Activated CD4-positive, CD25-positive, alpha-beta regulatory T cell treated with anti-CD3 and anti-CD28 coated beads, Interleukin-2, amount 50 U/mL, for 72 hours (primary cell): Measurements from ENCODE around the gene KCNQ1OT1.

Experiments used
- DNase-seq: peaks from one replicate; pipeline ENCODE4 v3.0.0; 2021

KCNQ1OT1 gene

DNA sequence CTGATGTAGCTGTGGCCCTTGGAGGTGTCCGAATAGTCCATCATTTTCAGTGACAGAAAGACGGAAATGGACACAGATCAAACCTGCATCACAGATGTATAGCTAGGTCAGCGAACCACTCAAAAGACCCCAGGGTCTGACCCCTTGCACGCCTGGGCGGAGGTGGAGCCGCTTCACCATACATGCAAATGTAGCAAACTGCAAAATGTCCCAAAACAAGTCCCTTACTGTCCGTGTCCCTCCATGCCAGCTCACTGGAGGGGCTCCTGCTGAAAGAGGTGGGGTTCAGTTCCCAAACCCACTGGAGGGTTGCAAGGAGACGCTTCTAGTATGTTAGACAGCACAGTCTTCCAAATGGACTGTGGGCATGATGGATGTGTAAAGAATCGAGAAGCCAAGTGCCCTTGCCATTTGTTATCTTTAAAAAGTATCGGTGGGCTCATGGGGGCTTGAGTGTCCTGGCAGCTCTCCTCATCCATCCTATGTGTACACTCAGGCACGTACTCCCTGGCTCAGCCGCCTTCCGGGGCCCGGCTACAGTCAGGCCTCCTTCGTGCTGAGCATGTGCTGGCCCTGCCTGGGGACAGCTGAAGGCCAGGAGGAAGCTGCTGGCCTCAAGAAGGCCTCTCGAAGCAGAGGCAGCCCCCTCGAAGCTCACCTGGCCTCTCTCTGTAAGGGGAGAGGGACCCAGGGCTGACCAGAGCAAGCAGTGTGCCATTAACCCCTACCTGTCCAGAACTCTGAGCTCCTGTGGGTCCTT is 20.2 kb upstream of the KCNQ1OT1 start:
- no peak for DNase-seq

DNA sequence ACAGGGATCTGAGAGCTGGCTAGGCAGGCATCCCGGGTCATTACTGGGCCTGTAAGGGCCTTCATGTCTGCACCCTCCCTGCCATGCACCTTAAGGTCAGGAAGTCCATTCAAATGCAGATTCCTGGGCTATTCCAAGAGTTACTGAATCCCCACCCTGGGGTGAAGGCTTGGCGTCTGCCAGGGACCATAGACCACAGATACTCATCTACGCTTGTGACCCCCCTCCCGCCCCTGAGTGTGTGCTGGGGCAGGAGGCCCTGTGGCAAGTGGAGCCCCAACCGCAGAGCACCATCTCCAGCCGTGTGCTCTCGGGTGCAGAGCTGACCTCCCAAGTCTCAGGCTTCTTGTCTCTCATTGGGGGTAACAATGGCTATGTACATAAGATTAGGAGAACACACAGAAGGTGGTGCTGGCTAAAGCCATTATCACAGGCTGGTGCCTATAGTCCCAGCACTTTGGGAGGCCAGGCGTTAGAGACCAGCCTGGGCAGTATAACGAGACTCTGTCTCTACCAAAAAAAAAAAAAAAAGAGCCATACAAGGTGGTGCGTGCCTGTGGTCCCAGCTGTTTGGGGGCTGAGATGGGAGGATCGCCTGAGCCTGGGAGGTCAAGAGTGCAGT is 19.1 kb upstream of the KCNQ1OT1 start:
- no peak for DNase-seq

DNA sequence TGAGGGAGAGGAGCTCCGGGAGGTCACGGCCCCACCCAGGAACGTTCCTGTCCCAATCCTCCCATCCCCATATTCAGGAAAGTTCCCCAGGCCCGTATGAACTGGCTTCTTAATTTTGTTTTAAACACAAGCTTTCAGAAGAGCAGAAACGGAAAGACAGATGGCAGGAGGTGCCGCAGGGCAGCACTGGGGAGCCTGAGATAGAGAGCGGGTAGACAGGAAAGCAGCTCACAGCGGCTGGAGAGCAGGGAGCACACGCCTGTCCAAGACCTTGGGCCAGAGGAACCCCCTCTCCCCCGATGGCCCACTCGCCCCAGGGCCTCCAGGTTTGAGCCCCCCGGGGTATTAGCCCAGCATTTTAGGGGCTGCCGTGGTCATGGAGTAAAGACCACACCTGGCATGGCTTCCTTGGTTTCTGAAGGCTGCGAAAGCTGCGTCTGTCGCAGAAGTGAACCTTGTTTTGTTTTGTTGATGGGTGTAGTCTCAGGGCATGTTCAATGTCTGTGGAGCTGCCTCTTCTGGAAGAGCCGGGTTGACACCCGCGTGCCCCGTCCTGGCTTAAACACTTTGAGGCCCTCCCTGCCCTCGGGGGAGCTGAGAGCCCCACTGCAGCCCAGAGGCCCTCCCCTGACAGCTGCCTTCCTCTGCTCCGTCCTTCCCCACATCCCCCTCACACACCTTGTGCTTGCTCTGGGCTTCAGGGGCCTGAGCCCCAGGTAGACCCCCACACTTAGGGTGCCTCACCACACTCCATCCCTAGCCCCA is 17.9 kb upstream of the KCNQ1OT1 start:
- DNase-seq, result no peak

DNA sequence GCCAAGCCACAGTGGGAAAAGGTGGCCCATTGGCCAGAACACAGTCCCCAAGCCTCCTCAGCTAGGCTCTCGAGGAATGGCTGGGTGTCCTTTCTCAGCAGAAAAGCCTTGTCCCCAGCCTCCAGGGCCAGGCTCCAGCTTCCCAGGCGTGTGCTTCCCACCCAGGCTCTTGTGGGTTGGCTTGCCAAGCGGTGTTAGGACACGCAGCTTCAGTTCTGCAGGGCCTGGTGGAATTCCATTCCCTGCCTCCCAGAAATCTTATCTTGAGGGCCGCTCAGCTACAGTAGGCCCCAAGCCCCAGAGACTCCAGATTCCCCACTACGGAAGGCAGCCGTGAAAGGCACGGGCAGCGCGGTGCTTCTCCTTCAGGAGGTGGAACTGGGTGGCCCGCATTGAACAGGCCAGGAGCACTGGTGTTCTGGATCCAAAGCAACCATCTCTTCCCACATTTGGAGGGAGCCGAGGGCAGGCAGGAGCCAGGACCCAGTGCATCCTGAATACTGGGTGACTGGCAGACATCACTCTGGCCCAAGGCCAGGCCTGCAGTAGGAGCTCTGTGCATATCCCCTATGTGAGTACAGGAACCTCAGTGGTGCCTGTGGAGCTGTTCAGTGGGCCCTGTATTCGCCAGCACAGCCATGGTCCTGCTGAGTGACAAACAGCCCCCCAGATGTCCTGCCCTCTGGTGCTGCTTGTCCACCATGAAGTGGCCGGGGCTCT is 16.7 kb upstream of the KCNQ1OT1 start:
- DNase-seq, result no peak

DNA sequence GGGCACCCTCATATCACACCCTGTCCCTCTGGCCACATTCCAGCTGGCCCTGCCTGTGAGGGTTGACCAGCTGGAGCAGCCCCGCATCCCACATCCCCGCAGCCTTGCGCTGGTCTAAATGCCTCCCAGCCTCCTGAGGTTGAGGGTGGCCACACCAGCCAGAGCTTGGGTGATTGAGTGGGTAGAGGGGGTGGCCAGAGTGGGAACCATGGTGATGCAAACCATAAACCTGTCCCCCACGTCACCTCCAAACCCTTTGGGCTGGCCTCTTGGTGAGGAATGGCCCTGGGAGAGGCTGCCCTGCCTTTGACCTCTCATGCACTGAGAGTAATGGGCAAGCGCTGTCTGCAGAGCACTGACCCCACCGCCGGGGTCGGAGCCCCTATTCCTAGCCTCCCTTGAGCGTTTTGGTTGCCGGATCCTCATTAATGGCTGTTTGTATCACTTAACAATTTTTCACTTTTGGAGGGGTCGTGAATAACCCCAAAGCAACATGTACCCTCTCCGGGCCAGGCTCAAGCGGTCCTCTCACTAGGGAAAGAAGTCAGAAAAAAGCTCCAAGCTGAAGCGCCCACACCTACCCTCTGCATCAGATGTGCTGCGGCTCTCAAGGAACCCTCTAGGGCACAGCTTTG is 16.0 kb upstream of the KCNQ1OT1 start:
- no peak for DNase-seq

DNA sequence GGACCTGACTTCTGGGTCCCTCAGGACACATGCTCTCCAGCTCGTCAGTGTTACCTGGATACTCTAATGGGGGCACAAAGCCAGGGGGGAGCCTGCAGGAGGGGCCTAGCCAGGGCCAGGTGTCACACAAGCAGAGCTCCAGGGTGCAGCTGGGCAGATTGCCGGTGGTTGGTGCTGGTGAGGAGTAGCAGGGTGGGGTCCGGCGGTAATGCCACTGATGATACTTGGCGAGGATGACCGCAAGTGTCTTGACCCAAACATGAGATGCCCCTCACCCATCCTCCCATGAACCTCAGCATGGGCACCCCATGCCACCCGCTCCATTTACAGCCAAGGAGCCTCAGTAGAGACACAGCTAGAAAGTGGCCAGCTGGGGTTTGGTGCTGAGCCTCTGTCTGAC is 15.1 kb upstream of the KCNQ1OT1 start:
- no peak for DNase-seq

DNA sequence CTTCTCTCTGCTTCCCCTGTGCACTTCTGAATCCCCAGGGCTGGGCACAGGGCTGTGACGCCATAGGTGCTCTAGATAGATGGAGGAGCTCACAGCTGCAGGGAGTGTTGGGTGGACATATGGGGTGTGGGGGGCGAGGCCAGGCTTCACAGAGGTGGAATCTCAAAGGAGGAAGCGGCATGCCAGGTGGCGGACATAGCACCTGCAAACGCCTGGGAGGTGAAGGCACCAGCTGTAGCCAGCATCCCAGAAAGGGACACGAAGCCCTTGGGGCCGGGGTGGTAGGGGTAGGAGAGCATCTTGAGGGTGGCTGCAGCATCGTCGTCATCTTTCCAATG is 14.6 kb upstream of the KCNQ1OT1 start:
- no peak for DNase-seq

DNA sequence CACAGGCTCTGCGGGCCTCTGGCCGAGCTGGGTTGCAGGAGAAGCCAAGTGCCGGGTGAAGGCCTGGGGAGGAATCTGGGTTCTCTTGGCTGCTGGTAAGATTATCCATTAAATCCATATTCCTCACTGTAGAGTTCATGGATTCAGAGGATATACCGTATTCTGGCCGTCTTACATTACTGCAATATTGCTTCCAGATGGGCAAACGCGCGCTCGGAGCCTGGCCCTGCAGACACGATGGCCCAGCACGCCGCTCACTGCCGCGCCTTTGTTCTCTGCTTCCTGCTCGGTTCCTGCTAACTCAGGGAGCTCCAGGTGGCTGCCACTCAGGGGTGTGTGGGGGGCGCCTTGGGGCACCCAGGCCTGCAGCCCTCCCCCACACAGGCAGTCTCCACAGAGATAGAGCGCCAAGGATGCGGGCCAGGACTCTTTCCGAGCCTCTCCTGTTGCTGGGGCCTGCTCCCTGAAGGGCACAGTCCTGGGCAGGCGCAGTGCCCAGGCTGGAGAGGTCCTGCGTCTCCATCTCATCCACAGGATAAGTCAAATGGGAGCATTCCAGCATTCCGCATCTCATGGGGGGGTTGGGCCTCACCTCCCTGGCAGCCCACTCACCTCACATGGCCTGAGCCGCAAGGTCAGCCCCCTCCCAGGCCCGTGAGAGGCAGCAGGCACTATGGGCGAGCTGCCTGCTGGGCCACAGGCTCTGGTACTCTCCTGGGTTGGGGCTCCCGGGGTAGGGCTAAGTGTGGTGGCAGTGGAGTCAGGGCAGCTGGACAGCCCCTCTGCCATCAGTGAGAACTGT is 14.1 kb upstream of the KCNQ1OT1 start:
- no peak for DNase-seq

DNA sequence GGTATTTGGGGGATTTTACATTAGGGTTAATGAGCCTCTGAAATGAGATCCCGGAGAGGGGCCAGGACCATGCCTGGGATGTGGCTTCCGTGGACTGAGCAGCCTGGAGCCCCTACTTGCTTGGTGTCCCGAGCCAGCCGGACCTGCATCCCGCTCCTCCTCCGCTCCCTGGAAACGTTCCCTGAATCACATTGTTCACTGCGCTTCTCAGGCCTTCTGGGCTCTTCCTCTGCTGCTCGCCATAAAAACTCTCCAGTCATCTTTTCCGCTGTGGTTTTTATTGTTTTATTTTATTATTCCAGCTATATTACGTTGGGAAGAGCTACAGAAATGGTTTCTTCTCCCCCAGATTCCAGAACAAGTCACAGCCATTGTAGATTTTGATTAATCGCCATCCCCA is 13.3 kb upstream of the KCNQ1OT1 start:
- no peak for DNase-seq

DNA sequence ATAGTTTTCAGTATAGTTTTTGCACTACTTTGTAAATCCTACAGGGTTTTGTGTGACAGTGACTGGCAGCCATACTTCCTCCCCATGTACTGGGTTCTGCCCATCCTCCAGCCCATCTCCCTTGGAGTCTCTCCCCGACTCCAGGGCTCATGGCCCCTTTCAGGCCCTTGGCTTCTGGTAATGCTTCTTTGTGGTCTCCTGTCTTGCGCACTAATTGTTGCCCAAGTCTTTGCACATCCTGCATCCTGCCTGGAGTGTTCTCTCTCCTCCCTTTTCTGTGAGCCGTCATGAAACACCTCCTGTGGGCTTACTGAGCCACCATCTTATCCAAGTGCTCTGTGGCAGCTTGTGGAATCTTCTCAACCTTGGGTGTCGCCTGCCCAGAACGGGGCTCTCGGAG is 11.4 kb upstream of the KCNQ1OT1 start:
- no peak for DNase-seq

DNA sequence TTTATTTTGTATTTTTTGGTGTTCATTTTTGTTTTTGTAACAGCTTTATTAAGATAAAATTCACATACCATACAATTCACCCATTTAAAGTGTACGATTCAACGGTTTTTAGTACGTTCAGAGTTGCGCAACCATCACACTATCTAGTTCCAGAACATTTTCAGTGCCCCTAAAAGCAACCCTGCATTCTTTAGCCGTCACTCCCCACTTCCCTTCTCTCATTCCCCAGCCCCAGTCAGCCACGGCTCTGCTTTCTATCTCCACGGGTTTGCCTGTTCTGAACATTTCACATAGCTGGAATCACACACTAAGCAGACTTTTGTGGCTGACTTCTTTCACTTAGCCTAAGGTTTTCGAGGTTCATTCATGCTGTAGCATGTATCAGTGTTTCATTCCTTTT is 9.6 kb upstream of the KCNQ1OT1 start:
- DNase-seq, result no peak

DNA sequence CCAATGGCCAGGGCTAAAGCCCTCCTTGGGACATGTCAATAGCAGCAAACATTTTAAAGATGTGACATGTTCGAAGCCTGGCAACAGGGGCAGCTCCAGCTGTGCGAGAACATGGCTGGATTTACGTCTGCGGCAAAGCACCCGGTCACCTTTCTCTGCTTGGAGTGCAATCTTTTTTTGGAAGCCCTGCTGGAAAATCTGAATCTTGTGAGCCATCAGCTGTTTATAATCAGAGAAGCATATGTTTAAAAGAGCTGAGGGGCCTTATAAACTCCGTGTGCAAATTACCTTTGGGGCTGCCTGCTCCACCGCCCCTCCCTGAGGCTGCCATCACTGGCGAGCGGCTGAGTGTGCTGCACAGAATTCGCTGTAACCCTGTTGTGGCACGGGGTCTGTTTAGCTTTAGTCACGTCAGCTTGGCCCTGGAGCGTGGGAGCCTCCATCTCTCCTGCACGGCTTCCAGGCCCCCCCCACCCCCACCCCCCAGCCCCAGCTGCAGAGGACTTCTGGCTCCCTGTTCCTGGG is 9.0 kb upstream of the KCNQ1OT1 start:
- no peak for DNase-seq

DNA sequence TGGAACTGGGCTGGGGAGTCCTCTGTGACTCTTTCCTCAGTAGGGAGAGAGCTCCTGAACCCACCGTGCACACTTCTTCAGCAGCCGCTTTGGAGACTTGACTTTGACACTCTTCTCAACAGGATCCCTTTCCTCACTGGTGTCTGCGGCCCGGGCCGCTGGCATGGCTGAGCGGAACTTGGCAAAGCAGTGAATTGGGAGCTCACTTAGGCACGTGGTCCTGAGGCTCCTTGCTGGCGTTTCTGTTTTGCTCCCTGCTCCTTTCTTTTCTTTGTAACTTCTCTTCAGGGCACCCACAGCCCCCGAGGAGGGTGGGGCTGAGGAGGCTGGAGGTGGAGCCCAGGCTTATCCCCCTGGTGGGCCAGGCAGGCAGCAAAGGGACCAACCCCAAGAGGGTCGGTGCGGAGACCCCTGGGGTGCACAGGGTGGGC is 8.4 kb upstream of the KCNQ1OT1 start:
- DNase-seq, result no peak

DNA sequence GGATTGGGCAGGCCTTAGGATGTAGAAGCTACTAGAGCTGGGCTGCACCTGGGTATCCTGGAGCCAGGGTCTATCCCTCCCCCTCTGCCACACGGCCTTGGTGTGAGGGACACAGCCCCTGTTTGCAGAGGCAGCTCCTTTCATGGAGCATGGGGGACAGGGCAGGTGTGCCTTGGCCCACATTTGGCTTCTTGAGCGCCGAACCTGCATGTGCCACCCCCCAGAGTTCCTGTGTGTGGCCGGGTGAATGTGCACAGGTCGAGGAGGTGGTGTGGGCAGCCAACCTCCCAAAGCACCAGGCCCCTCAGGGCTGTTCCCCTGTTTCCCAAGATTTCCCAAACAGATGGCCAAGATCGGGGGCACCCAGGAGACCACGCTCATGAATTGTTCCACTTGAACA is 7.9 kb upstream of the KCNQ1OT1 start:
- no peak for DNase-seq

DNA sequence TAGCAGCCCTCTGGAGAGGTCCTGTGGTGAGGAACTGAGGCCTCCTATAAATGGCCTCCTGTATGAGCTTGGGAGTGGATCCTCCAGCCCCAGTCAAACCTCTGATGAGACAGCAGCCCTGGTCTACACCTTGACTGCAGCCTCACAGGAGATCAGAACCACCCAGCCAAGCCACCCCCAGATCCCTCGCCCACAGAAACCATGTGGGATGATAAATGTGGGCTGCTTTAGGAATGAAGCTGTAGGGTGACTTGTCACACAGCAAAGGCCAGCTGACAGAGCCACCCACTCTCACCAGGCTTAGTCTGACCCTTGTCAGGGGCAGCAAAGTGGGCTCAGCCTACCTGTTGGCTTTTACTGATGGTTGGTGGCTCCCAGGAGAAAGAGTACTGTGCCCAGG is 6.5 kb upstream of the KCNQ1OT1 start:
- DNase-seq, result no peak

DNA sequence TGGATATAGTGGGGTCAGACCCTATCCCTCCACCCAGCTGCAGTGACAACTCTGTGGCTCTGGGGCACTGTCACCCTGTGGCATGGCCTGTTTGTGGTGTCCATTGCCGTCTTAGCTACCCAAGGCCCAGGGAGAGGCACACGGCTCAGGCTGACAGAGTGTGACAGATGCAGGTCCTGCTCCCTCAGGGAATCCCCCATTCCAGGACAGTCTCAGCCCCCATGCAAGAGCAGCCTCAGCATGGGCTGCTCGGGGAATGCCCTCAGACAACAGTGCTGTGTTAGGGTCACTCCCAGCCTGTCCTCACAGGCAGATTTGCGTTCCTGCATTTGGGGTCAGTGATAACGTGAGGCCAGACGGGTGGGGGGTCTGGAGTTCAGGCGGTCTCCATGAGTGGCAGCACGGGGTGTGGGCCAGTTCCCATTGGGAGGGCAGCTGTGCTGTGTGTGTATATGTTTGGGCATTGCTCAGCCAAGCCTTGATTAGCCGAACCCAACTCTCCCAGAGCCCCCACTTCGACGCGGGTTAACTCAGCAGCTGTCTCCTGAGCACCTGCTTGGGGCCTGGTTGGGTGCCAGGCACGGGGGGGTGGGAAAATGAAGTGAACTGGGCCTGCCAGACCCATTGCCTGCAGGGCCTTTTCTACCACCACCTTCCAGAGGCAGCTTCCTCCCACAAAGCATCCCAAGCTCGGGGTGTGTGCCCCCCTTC is 5.3 kb upstream of the KCNQ1OT1 start:
- no peak for DNase-seq

DNA sequence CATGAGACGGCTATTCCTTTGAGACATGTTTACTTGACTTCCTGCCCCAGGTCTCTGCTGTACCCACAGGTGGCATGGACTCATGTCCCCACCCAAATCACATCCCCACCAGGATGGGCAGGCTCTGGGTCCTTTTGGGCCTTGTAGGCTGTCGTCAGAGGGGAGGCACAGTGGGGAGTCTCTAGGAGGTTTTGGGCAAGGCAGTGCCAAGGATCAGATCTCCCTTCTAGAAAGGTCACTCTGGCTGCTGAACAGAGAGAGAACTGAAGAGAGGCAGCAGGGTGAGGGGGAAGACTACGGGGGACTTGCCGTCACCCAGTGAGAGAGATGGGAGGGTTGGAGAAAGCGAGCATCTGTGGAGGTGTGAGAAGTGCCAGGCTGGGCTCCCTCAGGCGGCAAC is 4.6 kb upstream of the KCNQ1OT1 start:
- DNase-seq, result no peak

DNA sequence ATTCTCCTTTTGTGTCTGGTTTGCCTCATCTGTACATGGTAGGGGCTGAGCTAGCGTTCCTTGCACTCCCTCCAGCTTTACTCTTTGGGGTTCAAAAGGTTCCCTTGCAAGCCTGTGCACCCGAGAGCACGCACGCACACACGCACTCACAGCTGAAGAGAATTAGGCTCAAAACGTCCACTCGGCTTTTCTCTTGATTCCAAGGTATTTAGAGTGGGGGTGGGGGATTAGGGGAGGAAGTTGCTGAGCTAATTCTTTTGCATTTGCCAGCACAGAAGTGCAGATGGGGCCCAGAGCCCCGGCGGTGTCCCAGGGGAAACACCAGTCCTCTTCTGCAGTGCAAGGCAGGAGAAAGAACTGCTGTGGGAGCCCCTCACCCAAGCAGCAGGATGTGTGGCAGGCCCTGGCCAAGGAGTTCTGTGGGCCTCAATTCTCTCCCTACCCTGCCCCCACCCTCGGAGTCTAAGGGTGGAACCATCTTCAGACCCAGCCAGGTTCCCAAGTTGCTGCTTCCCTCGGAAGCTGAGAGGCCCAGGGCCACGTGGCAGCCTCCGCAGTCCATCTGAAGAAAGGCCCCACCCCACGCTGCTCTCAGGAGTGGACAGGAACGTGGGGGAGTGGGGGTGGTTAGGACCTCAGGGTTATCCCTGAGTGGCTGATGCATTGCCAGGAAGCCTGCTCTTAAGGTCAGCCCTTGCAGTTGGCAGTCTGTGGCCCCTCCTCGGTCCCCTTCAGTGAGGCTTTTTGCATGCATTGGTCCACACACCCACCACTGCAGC is 3.8 kb upstream of the KCNQ1OT1 start:
- DNase-seq, result no peak

DNA sequence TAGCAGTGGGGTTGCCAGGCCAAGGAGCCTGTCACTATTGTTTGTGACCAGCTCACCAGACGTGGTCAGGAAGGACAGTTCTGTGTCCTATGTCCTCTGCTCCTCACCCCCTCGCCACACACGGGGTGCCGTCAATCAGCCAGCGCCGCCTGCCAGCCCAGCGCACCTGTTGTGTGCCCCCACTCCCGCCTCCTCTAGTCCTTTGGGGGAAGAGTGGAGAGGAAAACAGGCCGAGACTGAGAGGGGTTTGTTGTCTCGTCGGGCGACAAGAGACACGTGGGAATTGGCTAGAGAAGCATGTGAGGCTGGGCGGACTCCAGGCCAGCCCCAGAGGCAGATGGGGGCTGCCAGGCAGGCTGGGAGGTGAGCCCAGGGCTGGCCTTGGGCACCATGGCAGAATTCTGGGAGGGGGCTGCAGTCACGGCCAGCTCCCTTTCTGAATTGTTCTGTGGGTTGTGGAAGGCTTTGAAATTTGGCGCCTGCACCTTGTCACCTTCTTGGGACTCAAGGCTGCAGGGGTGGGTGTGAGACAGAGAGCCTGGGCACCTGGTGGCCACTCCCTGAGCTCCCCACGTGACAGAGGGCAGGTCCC is 3.1 kb upstream of the KCNQ1OT1 start:
- DNase-seq, result no peak

DNA sequence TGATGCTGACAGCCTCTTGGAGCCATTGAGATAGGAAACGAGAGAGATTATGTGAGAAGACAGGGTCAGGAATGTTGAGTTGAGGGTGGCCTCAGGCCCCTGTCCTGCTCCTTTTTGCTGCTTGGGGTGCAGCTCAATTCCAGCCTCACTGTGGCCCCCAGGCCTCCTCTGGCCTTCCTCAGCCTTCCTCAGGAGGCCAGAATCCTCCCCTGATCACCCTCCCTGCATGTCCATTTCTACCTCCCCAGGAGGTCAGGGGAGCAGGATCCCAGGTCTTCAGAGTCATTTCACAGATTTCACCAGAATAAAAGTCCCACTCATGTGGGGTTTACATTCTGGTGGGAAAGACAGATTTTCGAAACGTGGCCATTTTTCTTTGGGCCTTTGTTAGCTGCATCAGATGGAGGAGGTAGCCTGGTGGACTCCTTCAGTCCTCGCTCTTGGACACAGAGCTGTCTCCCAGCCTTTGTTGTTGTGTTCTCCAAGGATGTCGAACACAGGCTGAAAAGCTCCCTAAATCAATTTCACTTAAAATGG is 2.2 kb upstream of the KCNQ1OT1 start:
- DNase-seq, result no peak
